ENCODE data around the gene HSD17B3. TPM values are rescaled to one million over a fixed set of nuclear protein-coding genes. Genes with fewer than 3 reads are reported as not detected.

HSD17B3 gene
- total and polyA plus RNA-seq, 10 of the 15 experiments (the other 5 are each of a cell fraction or from before 2014, with no cell fraction given): not detected

- H3K4me1 ChIP-seq (ENCODE audit: control insufficient read depth, insufficient read depth, low read length): no peaks in the 10 kb centered on the region
- H3K9ac ChIP-seq (ENCODE audit: control insufficient read depth, insufficient read depth, low read length): no peak overlapping the region
- H3K4me2 ChIP-seq (ENCODE audit: control insufficient read depth, insufficient read depth): no peak overlapping the region
- no peaks in the 10 kb centered on the region for H3K27me3 ChIP-seq (replicated peaks in 1 of 2; ENCODE audit: control insufficient read depth in 2 of 2, insufficient read depth in 2 of 2, low read length in 1 of 2)
- H3K36me3 ChIP-seq (ENCODE audit: control insufficient read depth in 2 of 2, insufficient read depth in 2 of 2, low read length in 1 of 2): no peaks in the 10 kb centered on the region
- H4K20me1 ChIP-seq (ENCODE audit: control insufficient read depth, insufficient read depth): no peaks in the 10 kb centered on the region
- H3K27ac ChIP-seq (ENCODE audit: control insufficient read depth, insufficient read depth): no peak overlapping the region
- no peaks in the 10 kb centered on the region for H3K9me3 ChIP-seq (replicated peaks; ENCODE audit: control insufficient read depth, insufficient read depth, low read length)
- no TSS peak for BruUV-seq (replicated peaks)
- DNase-seq (ENCODE audit: low read depth, low spot score) (no peak), ATAC-seq (no peak), FAIRE-seq (no peak)
- ChIA-PET SMC1A (ENCODE audit: uncharacterized antibody, unreplicated experiment) (interaction anchor here (1.5 kb wide), 1 partner anchor 197 kb away, joined by 3 read pairs; no protein-coding TSS in a partner anchor), CTCF (interaction anchor here (0.7 to 3.7 kb wide), 3 partner anchors 11 to 341 kb away, joined by 3 to 62 read pairs (median 3); no protein-coding TSS in a partner anchor), POLR2A (no interaction called here), RAD21 (ENCODE audit: unreplicated experiment) (interaction anchor here (1.0 kb wide), 1 partner anchor 87 kb away, joined by 3 read pairs; no protein-coding TSS in a partner anchor)
- H2AFZ ChIP-seq (ENCODE audit: control insufficient read depth, low read depth, low read length): no peak overlapping the region
- TF ChIP-seq NFXL1 (IDR thresholded peaks at IDR 0.05; ENCODE audit: borderline replicate concordance) (no peak), PML (IDR thresholded peaks at IDR 0.05; ENCODE audit: low read length) (no peak), ESRRA (IDR thresholded peaks at IDR 0.05; ENCODE audit: low read length) (no peak), NR2F1 (conservative IDR thresholded peaks at IDR 0.05) (no peak), RB1 (IDR thresholded peaks at IDR 0.05; ENCODE audit: borderline replicate concordance) (no peak), CEBPB (IDR thresholded peaks at IDR 0.05; ENCODE audit: borderline replicate concordance in 1 of 2, low read depth in 2 of 2, low read length in 2 of 2) (no peak), POLR2AphosphoS5 (IDR thresholded peaks at IDR 0.05; ENCODE audit: low read length) (no peak), E2F4 (IDR thresholded peaks at IDR 0.05; ENCODE audit: low read depth, low read length) (no peak), CREM (IDR thresholded peaks at IDR 0.05; ENCODE audit: low read depth) (no peak), RCOR1 (conservative IDR thresholded peaks at IDR 0.05; ENCODE audit: low read depth, low read length) (no peak), MEF2A (IDR thresholded peaks at IDR 0.05; ENCODE audit: insufficient read depth, low read depth, low read length) (no peak)
- intact Hi-C loops (cut with micrococcal nuclease; ENCODE audit: unreplicated experiment): no loop called here
- H3K79me2 ChIP-seq (ENCODE audit: control insufficient read depth, insufficient read depth, low read length): no peaks in the 10 kb centered on the region
- WGBS (ENCODE audit: insufficient coverage, insufficient replicate concordance, low lambda C conversion rate, missing lambda C conversion rate): 58% methylated on average over 6 of the region's 6 CpGs
- in situ Hi-C loops (cut with MboI): loop anchor here (5.0 kb wide), 1 partner anchor 82 kb away; no protein-coding TSS in a partner anchor
- no peak overlapping the region for H3K4me3 ChIP-seq
These were observed 17.1 kb upstream of the HSD17B3 start for GRCh38 chr9:96318921-96319565.
